ENCODE results near the gene SPACA5B. TPM values are rescaled to one million over a fixed set of nuclear protein-coding genes. Genes with fewer than 3 reads are reported as not detected.
"Not testable (repeated sequence)": the region's sequence is repeated elsewhere in the genome, so short reads cannot be mapped to it uniquely, and the experiment has no call there.

The SPACA5B gene
- total and polyA plus RNA-seq, 8 donors: not detected

- 68 to 73% methylated on average over 4 of the region's 4 CpGs for WGBS, 2 donors
- FAIRE-seq (peak; percentile 32), ATAC-seq (no peak), DNase-seq (no peak)
- Histone ChIP-seq H3K4me3 (no peak overlapping the region), H3K27me3 (peaks cover 0 to 4% (median 0%) of the 10 kb centered on the region in 4 donors), H3K36me3 (no peaks in the 10 kb centered on the region), H3K4me1 (no peaks in the 10 kb centered on the region), H3K27ac (no peak overlapping the region), H3K9me3 (no peaks in the 10 kb centered on the region)
- intact Hi-C loops (cut with DNase I): no loop called here
- no peak for TF ChIP-seq CTCF (IDR thresholded peaks at IDR 0.05)
These were observed 49.3 kb downstream of the SPACA5B start for GRCh38 chrX:48179691-48180090.

- no peak for TF ChIP-seq CTCF (IDR thresholded peaks at IDR 0.05)
- H3K27me3 ChIP-seq: no peaks in the 10 kb centered on the region
- ATAC-seq: no peak
- DNase-seq: no peak
- 82 to 84% methylated on average over 4 of the region's 4 CpGs for WGBS, 2 donors
- intact Hi-C loops (cut with DNase I): no loop called here
- FAIRE-seq: no peak
- H3K27ac ChIP-seq: no peak overlapping the region
- H3K9me3 ChIP-seq: no peaks in the 10 kb centered on the region
- H3K4me1 ChIP-seq: no peaks in the 10 kb centered on the region
- no peaks in the 10 kb centered on the region for H3K36me3 ChIP-seq
- no peak overlapping the region for H3K4me3 ChIP-seq
These were observed 50.4 kb downstream of the SPACA5B start for GRCh38 chrX:48180811-48181210.

GRCh38 chrX:48181882-48182281 lies 51.5 kb downstream of the SPACA5B start:
- intact Hi-C loops (cut with DNase I); H3K36me3 ChIP-seq; H3K4me3 ChIP-seq; H3K27me3 ChIP-seq; DNase-seq; H3K4me1 ChIP-seq; H3K27ac ChIP-seq; ATAC-seq; FAIRE-seq; H3K9me3 ChIP-seq: not testable (repeated sequence)
- 48 to 64% methylated on average over 5 of the region's 5 CpGs for WGBS, 2 donors

Other genes starting within 250 kb of the SPACA5B start
- 1 to 10 TPM; 1.8 to 4.5 (median 2.6) TPM for gene ZNF182, start 126.6 kb upstream of the SPACA5B start, total RNA-seq
- 1 to 10 TPM; 3.4 to 6.2 TPM for gene ZNF182, start 126.6 kb upstream of the SPACA5B start, polyA plus RNA-seq
- gene SPACA5, start 123.6 kb upstream of the SPACA5B start, total RNA-seq: not detected
- gene SPACA5, start 123.6 kb upstream of the SPACA5B start, polyA plus RNA-seq: not detected
- 1 to 10 TPM; 1.3 to 2.9 (median 1.7) TPM for gene ZNF630, start 59.0 kb upstream of the SPACA5B start, total RNA-seq
- gene ZNF630, start 59.0 kb upstream of the SPACA5B start, polyA plus RNA-seq: 1 to 10 TPM; 1.3 to 1.5 TPM
- not detected for gene SSX5, start 66.2 kb downstream of the SPACA5B start, total RNA-seq
- not detected for gene SSX5, start 66.2 kb downstream of the SPACA5B start, polyA plus RNA-seq
- under 1 TPM in 1 of 6 donors, not detected in 5; 0.19 TPM for gene SSX1, start 124.8 kb downstream of the SPACA5B start, total RNA-seq
- gene SSX1, start 124.8 kb downstream of the SPACA5B start, polyA plus RNA-seq: not detected
- not detected for gene SSX3, start 226.1 kb downstream of the SPACA5B start, total RNA-seq
- gene SSX3, start 226.1 kb downstream of the SPACA5B start, polyA plus RNA-seq: not detected